ENCODE results near the gene UQCRC2.

- no peak for TF ChIP-seq TAF1 (IDR thresholded peaks at IDR 0.05; ENCODE audit: borderline replicate concordance, low read depth, low read length)
- no peak for TF ChIP-seq YY1 (IDR thresholded peaks at IDR 0.05; ENCODE audit: low read depth)
Measured at GRCh38 chr16:21973945-21974344, 20.8 kb downstream of the UQCRC2 start.
